ENCODE measurements around the gene RAB27B.

GRCh38 chr18:54807303-54807702 is 21.0 kb upstream of the RAB27B start:
- TF ChIP-seq STAT6 (CRISPR knock-in tag; conservative IDR thresholded peaks at IDR 0.05; ENCODE audit: low read depth) (no peak), AR (CRISPR knock-in tag; IDR thresholded peaks at IDR 0.05) (no peak), ESRRA (CRISPR knock-in tag; IDR thresholded peaks at IDR 0.05; ENCODE audit: borderline replicate concordance) (no peak), NFE2L1 (CRISPR knock-in tag; IDR thresholded peaks at IDR 0.05) (no peak)
- TF ChIP-seq, protein P1, sequence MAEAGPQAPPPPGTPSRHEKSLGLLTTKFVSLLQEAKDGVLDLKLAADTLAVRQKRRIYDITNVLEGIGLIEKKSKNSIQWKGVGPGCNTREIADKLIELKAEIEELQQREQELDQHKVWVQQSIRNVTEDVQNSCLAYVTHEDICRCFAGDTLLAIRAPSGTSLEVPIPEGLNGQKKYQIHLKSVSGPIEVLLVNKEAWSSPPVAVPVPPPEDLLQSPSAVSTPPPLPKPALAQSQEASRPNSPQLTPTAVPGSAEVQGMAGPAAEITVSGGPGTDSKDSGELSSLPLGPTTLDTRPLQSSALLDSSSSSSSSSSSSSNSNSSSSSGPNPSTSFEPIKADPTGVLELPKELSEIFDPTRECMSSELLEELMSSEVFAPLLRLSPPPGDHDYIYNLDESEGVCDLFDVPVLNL (CRISPR knock-in tag; IDR thresholded peaks at IDR 0.05; ENCODE audit: borderline replicate concordance, low read depth), result no peak
- TF ChIP-seq, protein P2, sequence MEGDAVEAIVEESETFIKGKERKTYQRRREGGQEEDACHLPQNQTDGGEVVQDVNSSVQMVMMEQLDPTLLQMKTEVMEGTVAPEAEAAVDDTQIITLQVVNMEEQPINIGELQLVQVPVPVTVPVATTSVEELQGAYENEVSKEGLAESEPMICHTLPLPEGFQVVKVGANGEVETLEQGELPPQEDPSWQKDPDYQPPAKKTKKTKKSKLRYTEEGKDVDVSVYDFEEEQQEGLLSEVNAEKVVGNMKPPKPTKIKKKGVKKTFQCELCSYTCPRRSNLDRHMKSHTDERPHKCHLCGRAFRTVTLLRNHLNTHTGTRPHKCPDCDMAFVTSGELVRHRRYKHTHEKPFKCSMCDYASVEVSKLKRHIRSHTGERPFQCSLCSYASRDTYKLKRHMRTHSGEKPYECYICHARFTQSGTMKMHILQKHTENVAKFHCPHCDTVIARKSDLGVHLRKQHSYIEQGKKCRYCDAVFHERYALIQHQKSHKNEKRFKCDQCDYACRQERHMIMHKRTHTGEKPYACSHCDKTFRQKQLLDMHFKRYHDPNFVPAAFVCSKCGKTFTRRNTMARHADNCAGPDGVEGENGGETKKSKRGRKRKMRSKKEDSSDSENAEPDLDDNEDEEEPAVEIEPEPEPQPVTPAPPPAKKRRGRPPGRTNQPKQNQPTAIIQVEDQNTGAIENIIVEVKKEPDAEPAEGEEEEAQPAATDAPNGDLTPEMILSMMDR (IDR thresholded peaks at IDR 0.05), result no peak

Measured in WTC11 (cell line).